Gastroesophageal sphincter (tissue), 3 donors: Measurements from ENCODE around the gene PIAS4.
A peak's percentile ranks its signal among the peaks of the same experiment; 100 is the strongest.

Experiments used
- POLR2A ChIP-seq, 2 donors: fragments of 450-650 bp; IDR thresholded peaks; one replicate each; pipeline ENCODE4 v1.6.1; 2017; ENCODE audit warnings: antibody characterized with exemption in 2 of 2, mild to moderate bottlenecking in 2 of 2, moderate library complexity in 1 of 2
- POLR2AphosphoS5 ChIP-seq: sonication (generic); formaldehyde crosslinking; IDR thresholded peaks from one replicate; pipeline ENCODE4 v1.6.1; 2017; ENCODE audit warnings: antibody characterized with exemption
- TF ChIP-seq, protein P1 (sequence below), 4 experiments: fragments of 200-600 bp in 2 of 4; fragments of 450-650 bp in 2 of 4; sonication (generic) in 1 of 4; IDR thresholded peaks; one replicate each; pipeline ENCODE4 v1.5.1; 2017 to 2019; ENCODE audit warnings: antibody characterized with exemption in 4 of 4, mild to moderate bottlenecking in 2 of 4, moderate library complexity in 2 of 4

DNA sequence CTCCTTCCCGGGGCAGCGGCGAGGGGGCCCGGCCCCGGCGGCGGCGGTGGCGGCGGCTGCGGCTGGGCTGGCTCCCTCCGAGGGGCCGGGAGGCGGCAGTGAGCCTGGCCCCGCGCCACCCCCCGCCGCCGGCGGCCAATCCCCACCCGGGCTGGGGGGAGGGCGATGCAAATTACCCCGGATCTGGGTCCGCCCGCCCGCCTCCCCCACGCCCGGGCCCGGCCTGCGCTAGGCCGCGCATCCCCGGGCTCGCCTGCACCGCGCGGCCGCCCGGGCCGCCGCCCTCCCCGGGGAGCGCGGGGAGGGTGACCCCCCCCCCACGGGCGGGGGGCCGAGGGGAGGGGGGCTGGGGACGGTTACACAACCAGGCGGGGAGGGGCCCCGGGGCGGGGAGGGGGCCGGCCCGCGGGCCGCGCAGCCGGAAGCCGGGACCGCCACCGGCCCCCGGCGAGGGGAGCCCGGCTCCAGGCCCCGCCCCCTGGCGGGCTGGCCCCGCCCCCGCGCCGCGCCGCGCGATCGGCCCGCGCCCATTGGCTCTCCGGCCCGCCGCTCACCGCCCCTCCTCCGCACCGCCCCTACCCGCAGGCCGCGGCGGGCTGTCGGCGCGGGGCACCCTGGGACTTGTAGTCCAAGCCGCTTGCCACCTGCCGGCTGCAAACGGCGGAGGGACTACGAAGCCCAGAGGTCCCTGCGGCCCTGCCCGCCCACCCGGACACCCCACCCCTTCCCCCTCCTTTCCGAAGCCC lies 58.1 kb downstream of the PIAS4 start:
- TF ChIP-seq, protein P1, sequence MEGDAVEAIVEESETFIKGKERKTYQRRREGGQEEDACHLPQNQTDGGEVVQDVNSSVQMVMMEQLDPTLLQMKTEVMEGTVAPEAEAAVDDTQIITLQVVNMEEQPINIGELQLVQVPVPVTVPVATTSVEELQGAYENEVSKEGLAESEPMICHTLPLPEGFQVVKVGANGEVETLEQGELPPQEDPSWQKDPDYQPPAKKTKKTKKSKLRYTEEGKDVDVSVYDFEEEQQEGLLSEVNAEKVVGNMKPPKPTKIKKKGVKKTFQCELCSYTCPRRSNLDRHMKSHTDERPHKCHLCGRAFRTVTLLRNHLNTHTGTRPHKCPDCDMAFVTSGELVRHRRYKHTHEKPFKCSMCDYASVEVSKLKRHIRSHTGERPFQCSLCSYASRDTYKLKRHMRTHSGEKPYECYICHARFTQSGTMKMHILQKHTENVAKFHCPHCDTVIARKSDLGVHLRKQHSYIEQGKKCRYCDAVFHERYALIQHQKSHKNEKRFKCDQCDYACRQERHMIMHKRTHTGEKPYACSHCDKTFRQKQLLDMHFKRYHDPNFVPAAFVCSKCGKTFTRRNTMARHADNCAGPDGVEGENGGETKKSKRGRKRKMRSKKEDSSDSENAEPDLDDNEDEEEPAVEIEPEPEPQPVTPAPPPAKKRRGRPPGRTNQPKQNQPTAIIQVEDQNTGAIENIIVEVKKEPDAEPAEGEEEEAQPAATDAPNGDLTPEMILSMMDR (IDR thresholded peaks at IDR 0.05): peak in 2 of 4 experiments; percentile 3 to 32
- TF ChIP-seq POLR2A (IDR thresholded peaks at IDR 0.05) (no peak), POLR2AphosphoS5 (peak; percentile 25)
